ENCODE measurements around the gene SCTR.

Gene SCTR

DNA sequence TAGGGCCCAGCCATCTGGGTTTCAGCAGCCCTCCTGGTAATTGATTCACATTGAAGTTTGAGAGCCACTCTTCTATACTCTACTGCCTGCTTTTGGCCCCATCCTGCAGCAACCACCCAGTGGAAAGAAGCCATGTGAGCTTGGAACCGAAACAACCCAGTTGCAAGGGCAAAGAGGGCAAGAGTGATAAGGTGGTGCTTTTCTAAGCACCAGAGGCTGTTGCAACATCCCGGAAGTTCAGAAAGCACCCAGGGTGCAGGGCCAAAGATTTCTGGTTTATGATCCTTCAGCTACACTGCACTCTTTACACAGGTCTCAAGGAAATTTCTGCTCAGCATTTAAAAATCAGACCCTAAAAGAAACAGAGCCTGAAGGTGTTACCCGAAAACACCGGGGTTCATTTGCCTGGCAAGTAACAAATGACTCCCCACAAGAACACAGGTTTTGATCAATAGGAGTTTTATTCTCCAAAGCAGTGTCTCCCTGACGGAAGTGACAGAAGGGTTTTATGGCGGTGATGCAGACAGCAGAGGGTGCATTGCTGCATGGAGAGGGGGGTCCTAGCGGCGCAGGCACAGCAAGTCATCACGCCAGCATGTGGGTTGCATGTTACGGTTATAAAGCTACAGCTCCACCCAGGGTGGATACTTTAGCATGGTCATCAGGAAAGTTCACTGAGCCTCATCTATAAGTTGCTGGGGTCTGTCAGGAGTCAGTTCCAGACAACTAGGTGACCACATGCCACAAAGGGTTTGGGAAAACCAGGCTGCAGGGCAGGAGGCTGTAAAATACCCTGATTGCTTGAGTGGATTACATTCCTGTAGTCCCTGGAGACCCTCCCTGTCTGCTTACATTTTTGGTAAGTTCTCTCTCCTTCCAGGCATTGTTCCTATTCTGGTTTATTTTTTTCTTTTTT lies 121.4 kb downstream of the SCTR start:
- DNase-seq = no peak

DNA sequence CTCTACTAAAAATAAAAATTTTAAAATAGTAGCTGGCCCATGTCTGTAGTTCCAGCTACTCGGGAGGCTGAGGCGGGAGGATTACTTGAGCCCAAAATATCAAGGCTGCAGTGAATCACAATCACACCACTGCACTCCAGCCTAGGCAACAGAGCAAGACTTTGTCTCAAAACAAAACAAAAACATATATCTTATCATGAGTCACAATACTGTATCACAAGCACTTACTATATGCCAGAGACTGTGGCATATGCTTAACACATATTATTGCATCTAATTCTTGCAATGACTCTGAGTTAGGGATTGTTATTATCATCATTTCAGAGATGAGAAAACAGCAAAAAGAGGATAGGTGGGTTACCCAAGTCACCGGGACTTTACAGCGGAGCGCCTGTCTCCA lies 122.2 kb downstream of the SCTR start:
- no peak for DNase-seq

DNA sequence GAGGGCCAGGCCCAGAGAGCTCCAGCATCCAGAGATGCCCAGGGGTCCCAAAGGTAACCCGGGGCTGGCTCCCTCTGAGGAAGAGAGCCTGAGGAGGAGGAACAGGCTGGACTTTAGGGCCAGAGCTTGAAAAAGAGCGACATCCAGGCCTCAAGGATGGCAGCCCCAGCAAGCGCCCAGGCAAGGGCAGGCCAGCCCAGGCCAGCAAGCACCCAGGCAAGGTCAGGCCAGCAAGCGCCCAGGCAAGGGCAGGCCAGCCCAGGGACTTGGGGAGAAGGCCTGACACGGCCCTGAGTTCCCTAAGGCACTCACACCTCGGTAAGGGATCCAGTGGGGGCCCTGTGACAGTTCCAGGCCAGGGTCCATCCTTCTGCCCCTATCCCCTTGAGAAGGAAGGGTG lies 127.1 kb downstream of the SCTR start:
- no peak for DNase-seq

DNA sequence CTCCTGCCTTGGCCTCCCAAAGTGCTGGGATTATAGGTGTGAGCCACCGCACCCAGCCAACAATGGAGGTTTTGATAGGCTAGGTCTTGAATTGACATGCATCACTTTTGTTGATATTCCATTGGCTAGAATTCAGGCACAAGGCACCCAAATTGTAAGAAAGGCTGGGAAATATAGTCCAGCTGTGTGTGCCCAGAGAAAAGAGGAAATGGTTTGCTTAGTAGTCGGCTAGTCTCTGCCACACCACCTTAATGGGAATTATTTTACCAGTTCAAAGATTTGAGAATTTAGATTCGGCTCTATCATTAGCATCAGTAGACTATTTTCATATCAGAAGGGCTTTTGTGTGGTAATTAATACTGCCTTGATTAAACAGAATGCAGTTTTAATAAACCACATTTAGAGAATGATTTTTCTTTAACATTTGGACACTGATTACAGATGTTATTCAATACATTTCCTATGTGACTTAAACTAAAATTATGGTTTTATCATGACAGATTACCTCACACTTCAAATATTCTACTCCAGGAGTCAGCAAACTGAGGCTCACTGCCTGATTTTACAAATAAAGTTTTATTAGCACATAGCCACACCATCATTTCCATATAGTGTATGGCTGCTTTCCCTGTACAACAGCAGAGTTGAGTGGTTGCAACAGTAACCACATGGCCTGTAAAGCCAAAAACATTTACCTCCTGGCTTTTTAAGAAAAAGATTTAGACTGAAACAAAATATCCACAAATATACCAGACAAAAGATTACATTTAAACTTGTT lies 130.1 kb downstream of the SCTR start:
- no peak for DNase-seq
